ENCODE results near the gene EDIL3.

GRCh38 chr5:84430863-84431663, 46.4 kb upstream of the EDIL3 start:
- no peak for TF ChIP-seq EZH2 (IDR thresholded peaks at IDR 0.05; ENCODE audit: borderline replicate concordance, insufficient read depth, low read depth, low read length, poor library complexity, severe bottlenecking)
- no peak for TF ChIP-seq CTCF (IDR thresholded peaks at IDR 0.05)

Measured in B cell (primary cell).